HG03139 (cell line): ENCODE data around the gene CDKN2D.
A peak's percentile ranks its signal among the peaks of the same experiment; 100 is the strongest.
"Not testable (repeated sequence)": the region's sequence is repeated elsewhere in the genome, so short reads cannot be mapped to it uniquely, and the experiment has no call there.

Source experiments
- ATAC-seq: cut with Tn5 transposase; IDR thresholded peaks from one replicate; pipeline ENCODE4 v1.9.1; 2021; ENCODE audit not compliant: unreplicated experiment

CDKN2D gene

DNA sequence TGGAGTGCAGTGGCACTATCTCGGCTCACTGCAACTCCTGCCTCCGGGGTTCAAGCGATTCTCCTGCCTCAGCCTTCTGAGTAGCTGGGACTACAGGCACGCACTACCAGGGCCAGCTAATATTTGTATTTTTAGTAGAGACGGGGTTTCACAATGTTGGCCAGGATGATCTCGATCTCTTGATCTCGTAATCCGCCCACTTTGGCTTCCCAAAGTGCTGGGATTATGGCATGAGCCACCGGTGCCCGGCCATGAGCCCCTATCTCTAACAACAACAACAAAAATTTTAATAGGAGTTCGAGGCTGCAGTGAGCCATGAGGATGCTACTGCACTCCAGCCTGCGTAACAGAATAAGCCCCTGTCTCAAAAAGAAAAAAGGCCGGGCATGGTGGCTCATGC, 13.3 kb upstream of the CDKN2D start:
- no peak for ATAC-seq

DNA sequence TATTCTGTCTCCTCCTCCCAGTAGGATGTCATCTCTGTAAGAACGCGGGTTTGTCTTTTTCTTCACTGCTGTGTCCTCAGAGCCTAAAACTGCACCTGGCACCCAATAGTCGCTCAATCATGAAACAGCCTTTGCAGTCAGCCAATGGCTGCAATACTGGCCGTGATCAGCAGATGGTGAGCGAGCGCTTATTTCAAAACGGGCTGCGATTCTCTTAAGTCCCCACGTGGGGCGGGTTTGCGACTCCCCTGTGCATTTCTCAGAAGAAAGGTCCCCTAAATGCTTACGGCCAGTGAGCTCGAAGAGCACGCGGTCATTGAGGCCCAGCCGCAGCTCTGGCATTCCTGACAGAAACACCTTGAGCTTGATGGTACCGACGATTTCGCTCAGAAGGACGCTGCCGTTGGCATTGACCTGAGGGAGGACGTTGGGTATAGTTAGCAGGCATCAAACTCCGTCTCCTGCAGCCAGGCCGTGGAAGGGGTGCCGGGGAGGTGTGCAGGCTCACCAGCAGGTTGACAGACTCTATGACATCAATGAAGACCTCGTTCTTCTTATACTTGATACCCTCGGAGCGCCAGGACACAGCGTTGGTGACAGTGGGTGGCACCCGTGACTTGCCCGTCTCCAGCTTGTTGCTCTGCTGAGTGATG, 12.3 kb upstream of the CDKN2D start:
- no peak for ATAC-seq

DNA sequence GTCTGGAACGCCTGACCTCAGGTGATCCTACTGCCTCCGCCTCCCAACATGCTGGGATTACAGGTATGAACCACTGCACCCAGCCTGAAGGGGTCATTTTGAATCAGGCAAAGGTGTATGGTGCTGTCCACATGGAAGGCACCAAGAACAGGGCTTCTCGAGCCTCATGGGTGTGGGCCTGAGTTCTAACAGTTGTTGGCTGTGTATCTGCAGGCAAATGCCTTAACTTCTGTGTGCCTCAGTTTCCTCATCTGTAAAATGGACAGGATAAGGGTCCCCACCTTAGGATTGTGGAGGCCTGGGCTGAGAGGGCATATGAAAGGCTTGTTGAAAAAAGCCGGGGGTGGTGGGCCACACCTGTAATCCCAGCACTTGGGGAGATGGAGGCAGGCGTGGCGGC, 9.2 kb upstream of the CDKN2D start:
- ATAC-seq, result no peak

DNA sequence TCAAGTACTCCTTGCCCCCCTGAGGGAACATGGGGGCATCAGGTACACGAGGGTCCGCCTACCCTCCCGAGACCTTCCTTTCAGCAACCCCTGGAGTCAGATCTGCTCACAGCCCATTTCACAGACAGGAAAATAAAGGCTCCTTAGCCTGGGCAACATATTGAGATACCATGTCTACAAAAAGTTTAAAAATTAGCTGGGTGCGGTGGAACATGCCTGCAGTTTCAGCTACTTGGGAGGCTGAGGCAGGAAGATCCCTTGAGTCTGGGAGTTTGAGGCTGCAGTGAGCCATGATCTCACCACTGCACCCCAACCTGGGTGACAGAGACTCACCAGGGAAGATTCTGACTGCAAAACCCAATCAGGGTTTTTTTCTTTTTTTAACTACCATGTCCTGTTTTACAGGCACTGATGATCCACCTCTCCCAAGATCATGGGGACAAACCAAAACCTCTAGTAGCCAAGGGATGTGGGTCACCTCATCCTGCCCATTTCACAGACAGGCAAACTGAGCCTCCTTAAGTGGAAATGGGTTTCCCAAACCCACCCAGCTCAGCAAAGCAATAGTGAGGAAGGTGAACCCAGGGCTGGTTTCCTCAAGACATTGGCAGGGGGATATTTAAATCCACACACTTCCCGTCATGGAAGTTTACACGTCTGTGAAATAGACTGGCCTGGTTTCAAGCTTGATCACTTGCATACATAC, 6.4 kb upstream of the CDKN2D start:
- no peak for ATAC-seq

DNA sequence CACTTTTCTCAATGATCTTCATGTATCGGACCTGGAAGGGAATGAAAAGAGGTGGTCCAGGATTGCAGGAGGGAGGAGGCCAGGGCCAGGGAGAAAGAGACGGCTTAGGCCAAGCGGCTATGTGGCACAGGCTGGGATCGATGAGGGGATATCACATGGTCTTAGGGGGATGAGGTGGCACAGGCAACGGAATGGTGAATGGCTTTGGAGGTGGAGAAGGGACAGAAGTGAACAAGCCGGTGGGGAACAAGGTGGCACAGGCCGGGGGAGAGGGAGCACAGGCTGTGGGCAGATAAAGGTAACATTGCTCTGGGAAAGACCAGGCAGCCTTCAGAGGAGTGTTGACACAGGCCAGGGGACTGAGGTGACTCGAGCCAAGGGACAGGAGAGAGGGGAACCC, 5.7 kb upstream of the CDKN2D start:
- ATAC-seq, result no peak

DNA sequence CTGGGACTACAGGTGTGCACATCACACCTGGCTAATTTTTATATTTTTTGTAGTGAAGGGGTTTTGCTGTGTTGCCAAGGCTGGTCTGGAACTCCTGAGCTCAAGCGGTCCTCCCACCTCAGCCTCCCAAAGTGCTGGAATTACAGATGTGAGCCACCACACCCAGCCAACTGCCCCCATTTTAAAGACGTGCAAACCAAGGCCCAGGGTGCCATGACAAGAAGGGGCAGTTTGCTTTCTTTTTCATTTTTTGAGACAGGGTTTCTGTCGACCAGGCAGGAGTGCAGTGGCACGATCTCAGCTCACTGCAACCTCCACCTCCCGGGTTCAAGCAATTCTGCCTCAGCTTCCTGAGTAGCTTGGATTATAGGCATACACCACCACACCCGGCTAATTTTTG, 5.0 kb upstream of the CDKN2D start:
- not testable (repeated sequence) for ATAC-seq

DNA sequence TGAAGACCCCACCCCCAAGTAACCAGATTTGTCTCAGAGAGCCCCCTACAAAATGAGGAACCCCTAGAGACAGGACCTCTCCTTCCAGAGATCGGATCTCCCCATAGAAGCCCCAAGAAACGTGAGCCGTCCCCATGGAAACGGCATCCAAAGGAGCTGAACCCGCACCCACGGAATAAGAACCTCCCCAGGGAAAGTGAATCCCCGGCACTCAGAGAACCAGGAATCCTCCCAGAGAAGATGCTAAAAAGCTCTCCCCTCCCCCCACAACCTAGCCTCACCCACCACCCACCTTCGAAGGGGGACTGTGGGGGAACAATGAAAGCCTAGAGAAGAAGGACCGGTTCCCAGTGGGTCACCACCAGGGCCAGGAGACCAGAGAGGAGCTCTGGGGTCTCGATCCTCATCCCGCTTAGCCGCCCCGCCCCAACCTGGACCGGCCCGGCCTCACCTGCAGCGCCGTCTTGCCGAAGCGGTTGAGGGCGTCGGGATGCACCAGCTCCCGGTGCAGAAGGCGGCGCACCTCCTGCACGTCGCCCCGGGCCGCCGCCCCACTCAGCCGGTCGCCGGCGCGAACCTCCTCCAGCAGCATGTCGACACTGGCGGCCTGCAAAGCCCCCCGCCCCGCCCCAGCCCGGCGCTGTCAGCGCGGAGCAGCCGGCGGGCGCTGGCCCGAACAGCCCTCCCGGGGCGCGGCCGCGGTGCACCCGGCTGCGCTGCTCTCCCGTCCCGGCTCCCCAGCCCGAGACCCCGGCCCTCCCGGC, 535 bp downstream of the CDKN2D start:
- ATAC-seq, result peak; percentile 4

DNA sequence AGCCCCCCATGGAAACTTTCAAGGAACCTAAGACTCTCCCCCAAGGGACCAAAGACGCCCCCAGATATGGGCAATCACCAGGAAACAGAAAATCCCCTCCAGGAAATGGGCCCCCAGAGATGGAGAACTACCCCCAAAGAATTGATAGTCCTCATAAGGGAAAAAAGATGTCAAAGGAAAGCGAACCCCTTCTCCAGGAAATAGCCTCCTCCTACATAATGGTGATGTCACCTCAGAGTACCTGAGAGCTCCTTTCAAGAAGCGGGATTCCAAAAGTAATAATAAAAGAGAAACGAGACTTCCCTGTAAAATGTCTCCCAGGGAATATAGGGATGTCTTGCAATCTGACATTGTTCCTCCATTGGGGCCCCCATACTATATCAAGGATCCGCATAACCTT, 1.1 kb downstream of the CDKN2D start:
- no peak for ATAC-seq

DNA sequence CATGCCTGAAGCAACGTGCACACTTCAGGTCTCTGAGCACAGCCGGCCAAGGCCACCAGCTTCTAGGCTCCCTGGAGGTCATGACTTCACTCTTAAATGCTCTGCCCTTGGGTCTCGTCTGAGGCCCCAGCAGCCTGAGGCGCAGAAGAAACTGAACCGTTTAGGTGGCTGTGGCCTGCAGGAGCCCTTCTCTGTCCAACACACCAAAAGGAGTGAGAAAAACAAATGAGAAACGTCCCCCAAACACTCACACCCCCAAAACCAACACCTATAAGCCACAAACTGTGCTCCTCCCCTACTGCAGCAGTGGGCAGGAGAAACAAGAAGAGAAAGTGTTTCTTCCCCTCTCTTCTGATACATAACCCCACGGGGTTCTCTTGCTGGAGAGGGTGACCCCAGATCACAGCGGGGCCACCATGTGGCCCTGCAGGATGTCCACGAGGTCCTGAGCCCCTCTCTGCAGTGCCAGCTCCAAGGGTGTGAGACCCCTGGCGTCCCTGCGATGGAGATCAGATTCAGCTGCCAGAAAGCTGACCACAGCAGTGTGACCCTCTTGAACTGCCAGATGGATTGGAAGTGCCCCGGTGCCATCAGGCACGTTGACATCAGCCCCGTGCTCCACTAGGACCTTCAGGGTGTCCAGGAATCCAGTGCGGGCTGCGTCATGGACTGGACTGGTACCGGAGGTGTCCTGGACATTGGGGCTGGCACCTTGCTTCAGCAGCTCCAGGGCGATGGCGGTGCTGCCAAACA, 1.9 kb downstream of the CDKN2D start:
- ATAC-seq, result no peak

DNA sequence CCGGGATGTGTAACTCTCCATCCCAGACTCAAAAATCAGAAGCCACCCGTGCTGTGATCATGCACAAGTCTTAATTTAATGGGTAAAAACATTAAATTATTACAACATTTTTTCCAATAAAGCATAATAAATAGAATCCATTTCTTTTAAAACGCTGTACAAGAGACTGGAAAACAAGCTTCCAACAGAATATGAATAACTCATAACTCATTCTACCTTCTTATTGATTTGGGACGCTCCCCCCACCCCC, 2.4 kb downstream of the CDKN2D start:
- no peak for ATAC-seq

DNA sequence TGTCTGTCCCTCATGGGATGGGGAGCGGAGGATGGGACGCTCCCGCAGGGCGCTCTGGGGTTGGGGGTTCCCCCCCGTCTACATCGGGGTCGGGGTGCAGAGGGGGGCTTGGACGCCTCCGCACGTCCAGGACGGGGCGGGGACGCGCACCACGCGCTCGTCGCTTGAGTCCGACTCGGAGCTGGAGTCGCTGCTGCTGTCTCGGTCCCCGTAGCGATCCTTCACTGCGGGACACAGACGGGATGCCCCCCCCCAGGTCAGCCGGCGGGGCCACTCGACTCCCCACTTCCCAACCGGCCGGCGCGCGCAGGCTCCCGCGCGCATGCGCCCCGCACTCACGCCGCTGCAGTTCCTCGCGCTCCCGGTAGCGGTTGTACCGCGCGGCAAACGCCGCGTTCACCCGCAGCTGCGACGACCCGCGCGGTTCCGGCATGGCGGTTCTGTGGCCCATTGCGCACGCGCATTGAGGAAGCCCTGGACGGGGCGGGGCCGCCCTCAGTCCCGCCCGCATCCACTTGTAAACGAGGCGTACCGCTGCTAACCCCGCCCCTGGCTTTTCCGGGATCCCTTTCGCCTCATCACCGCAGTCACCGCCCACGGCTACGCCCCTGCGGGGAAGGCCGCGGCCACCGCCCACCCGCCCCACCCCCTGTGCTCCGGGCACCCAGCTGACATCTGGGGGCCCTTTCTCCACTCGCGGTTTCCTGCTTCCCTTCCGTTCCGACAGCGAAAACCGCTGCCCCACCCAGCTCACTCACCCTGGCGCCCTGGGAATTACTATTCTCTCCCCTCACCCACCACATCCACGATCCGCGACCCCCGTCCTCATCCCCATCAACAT, 3.0 kb downstream of the CDKN2D start, which contains the start of gene KRI1:
KRI1 (minus strand) TSS at position 444 of the 841 bp plus-strand sequence; CDS start at position 433, 11 bp downstream.
- ATAC-seq, result peak; percentile 28

DNA sequence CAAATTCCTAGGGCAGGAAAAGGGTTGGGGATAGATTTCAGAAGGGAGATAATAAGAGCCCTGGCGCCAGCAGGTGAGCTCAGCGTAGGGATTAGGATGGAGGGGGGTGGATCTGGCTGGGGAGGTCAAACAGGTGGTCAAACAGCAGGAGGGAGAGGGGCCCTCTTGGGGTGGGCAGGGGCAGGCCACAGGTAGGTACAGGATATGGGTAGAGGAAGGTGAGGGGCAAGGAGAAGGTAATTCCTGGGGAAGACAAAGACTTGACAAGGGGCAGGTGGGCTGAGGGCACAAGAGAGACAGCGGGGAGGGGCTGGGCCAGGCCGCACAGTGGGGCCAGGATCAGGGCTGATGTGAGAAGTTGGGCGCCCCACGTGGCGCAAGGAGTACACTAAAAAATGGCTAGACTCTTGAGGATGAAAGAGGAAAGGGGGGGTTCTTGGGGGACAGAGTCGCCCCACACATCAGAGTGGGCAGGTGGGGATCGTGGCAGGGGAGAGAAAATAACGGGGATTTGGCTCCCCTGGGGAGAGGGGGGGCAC, 3.7 kb downstream of the CDKN2D start:
- no peak for ATAC-seq

DNA sequence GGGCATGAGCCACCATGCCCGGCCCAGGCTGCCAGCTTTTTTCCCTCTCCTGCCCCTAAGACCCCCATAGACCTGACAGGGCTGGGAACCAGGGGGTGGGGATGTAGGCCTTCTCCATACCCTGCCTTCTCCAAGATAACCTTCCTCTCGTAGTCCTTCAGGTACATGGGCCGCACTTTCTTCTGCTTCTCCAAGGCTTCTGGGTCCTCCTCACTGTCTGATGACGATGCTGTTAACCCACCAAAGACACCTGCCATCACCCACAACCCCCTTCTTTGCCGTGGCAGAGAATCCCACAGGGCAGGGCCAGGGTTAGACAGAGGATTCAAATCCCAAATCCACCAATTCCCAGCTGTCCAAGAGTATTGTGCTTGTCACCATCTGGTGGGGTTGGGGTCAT, 6.2 kb downstream of the CDKN2D start:
- ATAC-seq, result no peak

DNA sequence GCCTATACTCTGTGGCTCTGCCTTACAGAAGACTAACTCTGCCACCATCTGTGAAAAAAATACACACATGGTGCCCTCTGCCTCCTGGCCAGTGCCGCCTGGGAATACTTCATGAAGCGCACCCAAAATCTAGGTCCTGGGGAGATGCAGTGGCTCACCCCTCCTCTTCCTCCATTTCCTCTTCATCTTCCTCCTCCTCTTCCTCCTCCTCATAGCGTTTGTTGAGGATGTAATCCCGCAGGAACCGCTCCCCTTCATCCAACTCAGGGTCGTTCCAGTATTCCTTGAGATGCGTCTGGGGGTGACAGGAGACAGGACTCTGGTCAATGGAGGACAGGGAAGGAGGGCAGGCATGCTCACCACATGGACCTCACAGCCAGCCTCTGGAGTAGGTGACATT, 8.6 kb downstream of the CDKN2D start:
- no peak for ATAC-seq

DNA sequence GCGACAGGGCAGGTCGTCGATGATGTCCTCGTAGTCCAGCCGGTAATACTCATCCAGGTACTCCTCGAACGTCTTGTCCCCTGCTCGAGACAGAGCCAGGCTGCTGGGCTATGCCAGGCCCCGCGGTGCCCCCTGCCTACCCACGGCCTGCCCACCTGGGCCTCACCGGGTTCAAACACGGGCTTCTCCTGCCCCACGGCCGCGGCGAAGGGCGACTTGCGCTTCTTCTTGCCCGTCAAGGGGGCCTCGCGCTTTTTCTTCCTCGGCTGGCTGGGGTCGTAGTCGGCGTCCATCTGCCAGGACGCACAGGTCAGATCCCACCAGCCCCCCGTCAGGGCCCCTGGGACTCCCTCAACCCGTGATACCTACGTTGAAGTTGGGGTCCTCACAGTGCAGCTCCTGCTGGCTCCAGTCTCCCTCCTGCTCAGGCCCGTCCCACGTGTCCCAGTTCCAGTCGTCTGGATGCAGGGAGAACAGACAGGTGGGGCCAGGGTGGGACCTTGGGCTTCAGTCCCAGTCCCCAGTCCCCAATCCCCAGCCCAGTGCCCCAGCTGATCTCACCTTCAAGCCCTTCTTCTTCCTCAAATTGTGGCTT, 11.1 kb downstream of the CDKN2D start:
- ATAC-seq, result no peak

DNA sequence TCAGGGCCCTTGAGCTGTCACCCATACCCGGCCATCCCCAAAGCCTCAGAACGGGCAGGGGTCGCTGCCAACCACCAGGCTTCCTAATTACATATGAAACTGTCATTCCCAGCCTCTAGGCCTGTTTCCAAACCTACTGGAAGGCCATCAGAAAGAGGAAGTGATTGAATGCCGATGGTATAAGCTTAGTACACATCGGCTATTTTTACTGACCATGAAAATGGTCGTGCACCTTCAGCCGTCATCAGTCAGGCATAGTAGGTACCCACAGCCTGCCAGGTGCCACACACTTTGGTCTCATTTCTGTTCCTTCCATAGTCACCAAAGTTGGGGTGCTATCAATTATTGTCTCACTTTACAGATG, 13.2 kb downstream of the CDKN2D start:
- no peak for ATAC-seq

DNA sequence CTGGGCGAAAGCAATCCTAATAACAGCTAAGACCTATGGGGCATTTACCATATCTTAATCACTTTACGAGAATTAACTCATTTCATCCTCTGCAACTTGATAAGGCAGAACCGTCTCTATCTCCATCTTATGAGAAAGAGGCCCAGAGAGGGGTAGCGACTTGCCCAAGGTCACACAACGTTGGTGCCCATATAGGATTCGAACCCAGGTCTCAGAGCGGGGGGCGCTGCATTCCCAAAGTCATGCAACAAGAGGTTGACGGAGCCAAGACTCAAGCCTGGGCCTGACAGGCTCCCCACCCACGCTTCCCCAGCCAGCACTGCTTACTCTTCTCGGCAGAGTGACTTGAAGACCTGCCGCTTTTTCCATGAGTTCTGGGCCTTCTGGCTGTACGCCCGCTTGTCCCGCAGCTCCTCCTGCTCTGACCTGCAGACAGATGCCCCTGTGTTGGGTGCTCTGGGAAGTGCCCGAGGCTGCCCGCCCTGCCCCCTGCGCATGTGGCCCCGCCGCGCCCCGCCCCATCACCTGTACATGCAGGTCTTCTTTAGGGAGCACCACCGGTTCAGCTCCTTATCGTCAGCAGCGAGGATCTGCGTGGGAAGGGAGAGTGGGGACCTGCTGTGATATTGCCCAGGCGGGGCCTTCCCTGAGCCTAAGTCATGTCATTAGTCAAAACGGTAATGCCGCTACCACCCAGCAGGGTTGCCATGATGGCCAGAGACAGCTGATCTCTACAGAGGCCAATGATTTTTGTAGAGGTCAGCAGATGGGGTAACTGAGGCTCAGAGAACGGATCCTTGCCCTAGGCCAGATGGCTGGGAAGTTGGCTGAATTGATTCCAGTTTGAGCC, 13.8 kb downstream of the CDKN2D start:
- ATAC-seq, result no peak

DNA sequence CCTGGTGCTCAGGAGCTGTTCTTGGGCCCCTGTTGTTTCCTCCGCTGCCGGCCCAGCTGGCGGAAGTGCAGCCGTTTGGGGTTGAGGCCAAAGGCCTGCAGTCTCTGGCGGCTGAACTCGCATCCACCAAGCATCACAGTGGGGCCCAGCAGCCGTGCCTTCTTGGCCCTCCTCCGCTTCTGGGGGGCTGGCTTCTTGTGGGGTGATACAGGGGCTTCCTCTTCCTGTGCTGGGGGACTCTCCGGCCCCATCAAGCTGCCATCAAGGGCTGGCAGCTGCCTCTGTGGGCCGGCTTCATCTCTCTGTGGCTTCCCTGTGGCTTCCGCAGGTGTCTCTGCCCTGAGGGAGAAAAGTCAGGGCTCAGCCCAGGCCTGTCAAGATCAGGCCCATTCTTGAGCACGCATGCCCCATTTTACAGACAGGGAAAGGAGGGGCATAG, 14.8 kb downstream of the CDKN2D start:
- no peak for ATAC-seq

DNA sequence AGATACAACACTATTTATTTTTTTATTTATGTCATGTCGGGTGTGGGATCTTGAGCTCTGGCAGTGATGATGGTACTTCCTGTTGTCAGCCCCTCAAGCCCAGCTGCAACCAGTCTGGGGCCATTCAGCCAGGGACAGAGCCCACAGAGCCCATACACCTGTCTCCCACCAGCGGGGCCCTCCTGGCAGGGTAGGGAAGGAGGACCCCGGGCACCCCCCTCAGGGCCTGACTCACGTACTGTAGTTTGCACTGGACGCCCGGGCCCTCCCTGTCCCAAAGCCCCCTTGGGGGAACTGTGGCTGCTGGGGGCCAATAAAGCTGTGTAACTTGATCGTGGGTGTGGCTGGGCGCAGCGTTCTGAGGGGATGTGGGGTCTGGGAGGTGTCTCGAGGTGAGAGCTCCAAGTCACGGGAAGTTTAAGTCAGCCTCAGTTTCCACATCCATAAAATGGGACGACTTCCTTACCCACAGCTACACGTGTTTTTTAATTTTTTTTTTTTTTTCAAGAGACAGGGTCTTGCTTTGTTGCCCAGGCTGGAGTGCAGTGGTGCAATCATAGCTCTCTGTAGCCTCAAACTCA, 15.6 kb downstream of the CDKN2D start:
- no peak for ATAC-seq
